ENCODE measurements around the gene MSS51.

MSS51 gene

GRCh38 chr10:73433538-73433867 lies at the start of gene MSS51:
Gene MSS51, minus strand, starts transcription at chr10:73433561. Its CDS starts 5,277 bp downstream, at chr10:73428284.
- DNase-seq: no peak

- DNase-seq: no peak
These were observed 46.8 kb upstream of the MSS51 start for GRCh38 chr10:73480158-73480557.

GRCh38 chr10:73478636-73479035 lies 45.3 kb upstream of the MSS51 start:
- DNase-seq: no peak

GRCh38 chr10:73471226-73471625 lies 37.9 kb upstream of the MSS51 start:
- DNase-seq: no peak

- DNase-seq: no peak
These were observed 36.2 kb upstream of the MSS51 start for GRCh38 chr10:73469579-73469978.

GRCh38 chr10:73467206-73467605 lies 33.8 kb upstream of the MSS51 start:
- DNase-seq: no peak

GRCh38 chr10:73465978-73466726 lies 32.8 kb upstream of the MSS51 start:
- no peak for DNase-seq

- no peak for DNase-seq
These were observed 27.5 kb upstream of the MSS51 start for GRCh38 chr10:73460897-73461296.

- DNase-seq: no peak
These were observed 26.4 kb upstream of the MSS51 start for GRCh38 chr10:73459683-73460314.

- DNase-seq: no peak
These were observed 23.0 kb upstream of the MSS51 start for GRCh38 chr10:73456187-73456890.

- no peak for DNase-seq
These were observed 15.8 kb upstream of the MSS51 start for GRCh38 chr10:73449113-73449512.

GRCh38 chr10:73448384-73448783 lies 15.0 kb upstream of the MSS51 start:
- no peak for DNase-seq

- no peak for DNase-seq
These were observed 13.6 kb upstream of the MSS51 start for GRCh38 chr10:73446926-73447325.

GRCh38 chr10:73444457-73444856 lies 11.1 kb upstream of the MSS51 start:
- no peak for DNase-seq

GRCh38 chr10:73439605-73440312 lies 6.4 kb upstream of the MSS51 start:
- DNase-seq: no peak

GRCh38 chr10:73439055-73439454 lies 5.7 kb upstream of the MSS51 start:
- DNase-seq: no peak

- DNase-seq: no peak
These were observed 469 bp downstream of the MSS51 start for GRCh38 chr10:73432646-73433537.

- no peak for DNase-seq
These were observed 7.0 kb downstream of the MSS51 start for GRCh38 chr10:73426318-73426717.

GRCh38 chr10:73424478-73424877 lies 8.9 kb downstream of the MSS51 start:
- no peak for DNase-seq

GRCh38 chr10:73423309-73423708 lies 10.1 kb downstream of the MSS51 start:
- DNase-seq: no peak

GRCh38 chr10:73416571-73416970 lies 16.8 kb downstream of the MSS51 start:
- no peak for DNase-seq

- no peak for DNase-seq
These were observed 19.0 kb downstream of the MSS51 start for GRCh38 chr10:73414230-73414945.

Data from NCI-H2081 treated with DMSO at 0.1 percent for 48 hours (cell line).